Measurements from ENCODE around the gene NOD2.
A peak's percentile ranks its signal among the peaks of the same experiment; 100 is the strongest.

NOD2 gene

DNA sequence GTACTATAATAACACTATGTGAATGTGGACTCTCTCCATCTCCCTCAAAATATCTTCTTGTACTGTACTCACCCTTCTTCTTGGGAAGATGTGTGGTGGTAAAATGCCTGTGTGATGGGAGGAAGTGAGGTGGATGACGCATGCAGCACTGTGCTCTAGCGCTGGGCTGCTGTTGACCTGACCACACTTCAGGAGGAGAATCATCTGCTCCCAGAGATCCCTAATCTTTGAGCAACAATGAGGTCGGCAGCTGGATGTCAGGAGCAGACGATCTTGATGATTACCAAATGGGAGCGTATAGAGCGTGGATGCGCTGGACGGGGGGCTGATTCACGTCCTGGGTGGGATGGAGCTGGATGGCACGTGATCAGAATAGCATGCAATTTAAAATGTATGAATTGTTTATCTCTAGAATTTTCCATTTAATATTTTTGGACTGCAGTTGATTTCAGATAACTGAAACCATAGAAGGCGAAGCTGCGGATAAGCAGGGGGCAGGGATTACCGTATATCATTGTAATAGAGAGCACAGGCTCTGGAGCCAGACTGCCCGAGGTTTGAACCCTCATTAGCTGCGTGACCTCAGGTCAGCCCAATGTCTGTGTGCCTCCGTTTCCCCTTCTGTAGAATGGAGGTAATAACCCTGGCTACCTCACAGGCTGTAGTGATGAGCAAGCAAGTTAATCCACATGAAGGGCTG lies 24.8 kb downstream of the NOD2 start:
- no peak for DNase-seq

DNA sequence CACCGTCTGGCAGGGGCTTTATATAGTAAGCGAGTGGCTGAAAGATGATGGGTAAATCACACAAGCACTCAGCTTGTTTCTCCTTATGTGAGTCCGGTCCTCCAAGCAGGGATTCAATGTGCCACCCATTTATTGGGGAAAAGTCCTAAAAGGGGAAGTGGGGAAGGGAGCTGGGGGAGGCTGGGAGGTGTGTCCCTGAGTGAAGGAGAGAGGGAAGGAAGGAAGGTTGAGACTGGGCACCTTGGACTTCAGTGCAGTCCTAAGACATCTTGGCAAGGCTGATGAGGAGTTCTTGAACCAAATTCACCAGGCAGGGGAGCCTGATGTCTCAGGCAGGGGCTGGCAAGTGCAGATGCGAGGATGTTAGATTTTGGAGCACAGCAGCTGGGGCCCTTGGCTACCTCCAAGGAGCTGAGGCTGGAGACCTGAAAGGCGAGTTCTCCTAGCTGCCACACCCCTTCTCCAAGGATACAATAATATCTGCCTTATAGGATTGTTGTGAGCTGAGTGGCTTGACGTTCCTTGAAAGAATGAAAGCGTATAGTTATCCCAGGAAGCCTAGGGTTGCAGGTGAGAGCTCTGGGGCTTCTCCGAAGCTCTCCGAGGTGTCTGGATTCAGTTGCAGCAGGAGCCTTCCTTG lies 25.5 kb downstream of the NOD2 start:
- DNase-seq: no peak

DNA sequence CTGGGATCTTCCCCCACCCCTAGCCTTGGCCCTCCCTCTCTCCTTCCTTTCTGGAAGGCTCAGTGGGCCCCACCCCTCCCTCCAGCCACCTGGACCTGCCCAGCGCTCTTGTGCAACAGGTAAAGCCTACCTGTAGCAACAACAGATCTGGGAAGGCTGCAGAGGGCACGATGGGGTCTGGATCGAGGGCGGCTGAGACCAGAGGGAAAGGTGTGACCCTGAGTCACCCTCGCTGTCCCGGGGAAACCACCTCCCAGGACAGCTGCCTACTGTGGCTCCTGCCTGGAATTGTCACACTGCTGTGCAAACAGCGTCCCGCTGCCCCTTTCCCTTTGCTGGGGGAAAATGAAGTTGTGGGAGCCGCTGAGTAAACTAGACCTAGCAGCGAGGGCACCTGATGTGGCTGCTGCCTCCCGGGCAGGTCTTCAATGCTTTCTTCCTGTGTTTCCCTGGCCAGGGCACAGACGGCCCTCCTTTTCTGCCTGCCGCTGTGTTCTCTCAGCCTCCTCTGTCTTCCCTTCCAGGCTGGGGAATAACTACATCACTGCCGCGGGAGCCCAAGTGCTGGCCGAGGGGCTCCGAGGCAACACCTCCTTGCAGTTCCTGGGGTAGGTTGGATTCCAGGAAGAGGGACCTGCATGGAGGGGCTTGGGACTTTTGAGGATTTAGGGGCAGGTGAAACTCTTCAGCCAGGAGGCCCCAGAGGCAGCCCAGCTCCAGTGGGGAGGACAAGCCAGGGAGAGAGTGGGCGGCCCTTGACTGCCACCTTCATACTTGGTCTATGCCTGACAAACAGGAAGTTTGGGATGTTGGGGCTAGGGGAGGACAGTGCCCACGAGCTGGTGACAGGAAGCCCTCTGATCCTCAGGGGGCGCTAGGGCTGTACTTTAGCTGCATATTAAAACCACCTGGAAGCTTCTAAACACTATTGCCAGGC lies 26.3 kb downstream of the NOD2 start:
- DNase-seq: no peak

DNA sequence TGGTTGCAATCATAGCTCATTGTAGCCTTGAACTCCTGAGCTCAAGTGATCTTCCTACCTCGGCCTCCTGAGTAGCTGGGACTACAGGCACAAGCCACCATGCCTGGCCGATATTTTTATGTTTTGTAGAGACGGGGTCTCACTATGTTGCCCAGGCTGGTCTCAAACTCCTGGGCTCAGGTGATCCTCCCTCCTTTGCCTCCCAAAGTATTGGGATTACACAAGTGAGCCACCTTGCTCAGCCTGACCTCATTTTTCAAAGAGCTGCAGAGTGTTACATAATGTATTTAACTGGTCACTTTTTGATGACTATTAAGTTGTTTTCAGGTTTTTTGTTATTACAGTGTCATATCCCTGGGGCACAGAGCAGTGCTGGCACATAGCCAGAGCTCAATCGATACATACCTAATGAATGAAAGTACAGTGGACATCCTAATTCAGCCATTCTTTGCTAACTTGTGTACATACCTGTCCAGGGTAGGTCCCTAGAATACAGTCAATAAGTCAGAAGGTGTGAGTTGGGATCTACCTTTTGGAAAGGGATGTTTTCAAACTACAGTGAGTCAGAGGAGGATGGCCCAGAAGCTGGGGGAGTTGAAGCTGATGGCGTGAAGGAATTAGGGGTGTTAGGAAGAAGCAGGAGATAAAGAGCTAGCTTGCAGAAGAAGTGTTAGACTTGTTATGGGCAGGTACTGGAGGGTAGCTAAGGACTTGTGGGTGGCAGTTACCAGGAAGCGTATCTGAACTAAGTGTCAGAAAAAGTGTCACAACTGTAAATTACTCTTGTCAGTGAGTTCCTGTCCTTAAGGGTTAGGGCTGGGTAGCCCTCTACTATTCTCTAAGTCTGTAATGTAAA lies 28.4 kb downstream of the NOD2 start:
- DNase-seq: no peak

DNA sequence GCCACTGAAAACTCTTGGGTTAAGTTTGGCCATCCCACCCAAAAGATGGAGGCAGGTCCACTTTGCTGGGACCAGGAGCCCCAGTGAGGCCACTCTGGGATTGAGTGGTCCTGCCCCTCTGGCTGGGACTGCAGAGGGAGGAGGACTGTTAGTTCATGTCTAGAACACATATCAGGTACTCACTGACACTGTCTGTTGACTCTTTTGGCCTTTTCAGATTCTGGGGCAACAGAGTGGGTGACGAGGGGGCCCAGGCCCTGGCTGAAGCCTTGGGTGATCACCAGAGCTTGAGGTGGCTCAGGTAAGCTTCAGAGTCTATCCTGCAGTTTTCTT lies 29.0 kb downstream of the NOD2 start:
- DNase-seq: no peak

- no peak for DNase-seq
These were observed 29.6 kb downstream of the NOD2 start for GRCh38 chr16:50722960-50723359.

- DNase-seq: no peak
These were observed 30.9 kb downstream of the NOD2 start for GRCh38 chr16:50724306-50724705.

- DNase-seq: no peak
These were observed 38.0 kb downstream of the NOD2 start for GRCh38 chr16:50731130-50731988.

GRCh38 chr16:50731989-50732832 lies 38.8 kb downstream of the NOD2 start:
- no peak for DNase-seq

DNA sequence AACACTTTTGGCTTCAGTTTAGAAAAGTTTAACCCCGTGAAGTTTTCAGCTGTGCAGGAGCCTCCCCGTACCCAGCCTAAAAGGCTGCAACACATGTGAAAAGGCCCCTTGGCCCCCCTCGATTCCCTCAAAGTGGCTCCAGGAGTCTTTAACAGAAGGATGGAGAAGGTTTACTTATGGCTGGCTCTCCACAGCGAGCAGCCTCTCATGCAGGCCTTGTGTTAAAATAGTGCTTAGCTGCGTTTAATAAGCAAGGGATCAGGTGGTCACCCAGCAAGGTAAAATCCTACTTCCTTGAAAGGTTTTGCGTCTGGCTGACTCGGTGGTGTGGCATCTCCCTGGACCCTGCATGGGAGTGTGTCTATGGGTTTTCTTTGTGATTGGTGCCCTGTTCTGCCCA lies 40.1 kb downstream of the NOD2 start:
- DNase-seq: no peak

DNA sequence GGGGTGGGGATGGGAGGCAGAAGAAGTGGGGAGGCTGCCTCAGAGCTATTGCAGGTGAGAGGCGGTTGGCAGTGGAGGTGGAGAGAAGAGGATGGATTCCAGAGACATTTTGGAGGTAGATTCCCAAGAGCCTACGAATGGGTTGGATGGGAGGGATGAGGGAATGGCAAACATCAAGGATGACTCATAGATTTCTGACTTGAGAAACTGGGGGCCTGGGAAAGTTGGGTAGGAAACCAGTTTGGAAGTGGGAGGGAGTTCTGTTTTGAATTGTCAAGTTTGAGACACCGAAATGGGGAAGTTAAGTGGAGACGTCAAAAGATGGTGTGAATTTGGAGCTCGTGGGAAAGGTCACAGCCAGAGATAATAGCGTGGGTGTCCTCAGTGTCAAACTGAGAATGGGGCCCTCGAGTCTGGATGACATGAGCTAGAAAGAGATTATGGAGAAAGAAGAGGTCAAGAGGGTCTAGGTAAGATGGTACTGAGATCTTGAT lies 42.3 kb downstream of the NOD2 start:
- DNase-seq: no peak

GRCh38 chr16:50736448-50736847 lies 43.0 kb downstream of the NOD2 start:
- DNase-seq: no peak

DNA sequence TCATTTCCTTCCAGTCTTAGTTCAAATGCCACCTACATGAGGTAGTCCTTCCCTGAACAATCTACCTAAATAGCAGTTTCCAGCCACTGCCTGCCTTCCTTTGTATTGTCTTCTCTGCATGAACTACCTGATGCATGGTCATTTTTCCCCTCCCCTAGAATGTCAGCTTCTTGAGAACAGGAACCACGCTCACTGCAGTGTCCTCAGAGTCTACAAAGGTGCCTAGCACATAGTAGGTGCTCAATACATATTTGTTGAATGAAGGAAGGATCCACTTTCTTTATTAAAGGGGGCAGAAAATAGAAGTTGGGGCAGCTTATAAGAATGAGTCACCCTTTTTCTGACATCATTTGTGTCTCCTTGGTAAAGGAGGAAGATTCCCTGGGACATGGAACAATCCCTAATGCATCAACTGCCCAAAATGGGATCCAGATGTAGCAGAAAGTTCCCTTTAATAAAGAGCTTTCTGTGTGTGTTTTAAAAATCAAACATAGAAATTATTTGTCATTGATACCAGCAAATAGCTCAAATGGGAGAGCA lies 44.1 kb downstream of the NOD2 start:
- no peak for DNase-seq

- DNase-seq: no peak
These were observed 45.6 kb downstream of the NOD2 start for GRCh38 chr16:50739031-50739430.

DNA sequence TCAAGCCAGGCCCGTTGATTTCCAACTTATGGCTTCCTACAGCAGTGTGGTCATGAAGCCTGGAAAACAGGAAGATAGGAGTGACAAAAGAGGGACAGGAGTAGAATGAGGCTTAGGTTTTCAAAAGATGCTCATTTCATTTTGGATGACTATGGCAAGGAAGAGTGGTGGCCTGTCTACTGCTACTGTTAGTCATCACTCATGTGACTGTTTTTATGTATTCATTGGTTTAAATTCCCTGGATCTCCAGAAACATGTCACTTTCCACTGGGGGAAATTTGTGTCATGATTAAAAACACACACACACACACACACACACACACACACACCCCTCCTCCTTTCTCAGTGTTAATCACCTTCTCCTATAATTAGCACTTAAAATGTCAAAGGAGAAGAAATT lies 47.3 kb downstream of the NOD2 start:
- DNase-seq: no peak

DNA sequence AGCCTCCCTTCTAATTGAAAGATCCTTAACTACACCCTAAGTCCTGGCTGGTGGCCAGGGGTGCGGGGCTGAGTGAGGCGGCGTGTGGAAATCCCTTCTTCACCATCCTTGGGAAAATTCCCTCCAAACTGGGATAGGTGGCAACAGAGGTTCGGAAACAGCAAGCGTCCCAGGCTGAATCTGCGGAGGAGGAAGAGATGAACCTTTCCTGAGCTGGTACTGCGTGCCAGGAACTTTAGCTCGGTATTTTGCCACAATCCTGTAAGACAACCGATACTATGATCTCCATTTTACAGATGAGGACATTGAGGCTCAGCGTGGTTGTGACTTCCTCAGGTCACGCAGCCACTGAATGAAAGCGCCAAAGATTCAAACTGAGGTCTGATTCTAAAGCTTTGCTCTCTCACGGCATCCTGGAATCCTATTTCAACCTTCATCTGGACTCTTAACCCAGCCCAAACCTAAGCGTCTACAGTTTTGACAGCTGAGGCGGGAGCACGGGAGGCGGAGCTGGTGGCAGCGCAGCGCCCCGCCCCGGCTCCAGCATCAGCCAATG lies 47.9 kb downstream of the NOD2 start:
- DNase-seq: no peak

DNA sequence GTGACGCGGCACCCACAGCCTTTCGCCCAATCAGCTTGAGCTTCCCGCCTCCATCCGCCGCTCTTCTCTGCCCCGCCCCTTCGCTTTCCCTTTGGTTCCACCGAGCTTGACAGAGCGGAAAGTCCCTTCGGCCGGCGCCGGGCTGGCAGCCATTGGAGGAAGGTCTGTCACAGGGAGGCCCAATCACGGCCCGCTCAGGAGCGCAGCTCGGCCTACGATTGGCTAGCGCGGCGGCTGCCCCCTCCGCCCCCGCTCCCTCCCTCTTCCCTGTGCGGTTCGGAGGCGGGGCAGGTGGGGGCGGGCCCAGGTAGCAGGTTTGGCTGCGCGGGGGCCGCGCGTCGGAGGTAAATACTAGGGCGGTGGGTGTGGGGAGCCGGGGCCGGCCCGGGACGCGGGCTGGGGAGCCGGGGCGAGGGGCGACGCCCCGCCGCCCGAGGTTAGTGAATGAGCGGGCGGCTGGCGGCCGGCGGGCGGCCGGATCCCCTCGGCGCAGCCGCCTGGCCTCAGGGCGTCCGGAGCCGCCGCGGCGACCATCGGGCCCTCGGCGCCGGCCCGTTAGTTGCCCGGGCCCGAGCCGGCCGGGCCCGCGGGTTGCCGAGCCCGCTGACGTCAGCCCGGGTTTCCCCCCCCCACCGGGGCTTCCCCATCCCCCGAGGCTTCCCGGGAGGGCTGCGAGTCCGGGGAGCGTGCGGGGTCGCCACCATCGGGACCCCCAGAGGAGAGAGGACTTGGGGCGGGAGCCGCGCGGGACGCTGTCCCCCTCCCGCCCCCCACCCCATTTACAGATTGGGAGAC lies 48.6 kb downstream of the NOD2 start, which contains the start of gene CYLD:
TSS of gene CYLD (plus strand) at position 306 of the 795 bp plus-strand sequence. CDS start 7,613 bp downstream, outside the sequence.
- peak; percentile 94 for DNase-seq

- no peak for DNase-seq
These were observed 49.3 kb downstream of the NOD2 start for GRCh38 chr16:50742576-50743200.
